K562 (cell line): ENCODE data around the gene OR7C2. TPM values are rescaled to one million over a fixed set of nuclear protein-coding genes. Genes with fewer than 3 reads are reported as not detected.

Source experiments
- ATAC-seq: fragments of 200-7000 bp; cut with Tn5 transposase; 3 replicates; pipeline ENCODE4 v1.9.1; 2020; ENCODE audit warnings: moderate library complexity
- BruUV-seq: library from RNA; stranded (reverse); fragments of 400-500 nt; replicated peaks from 2 replicates; lab custom pipeline; 2021; lab: Mats Ljungman, UMichigan
- CTCF ChIA-PET: fragments of 300-600 bp; formaldehyde crosslinking; extraction: SDS; loops from one replicate; lab custom pipeline; 2021; ENCODE audit warnings: low intra/inter-chr PET ratio; lab: Yijun Ruan, JAX
- POLR2A ChIA-PET: fragments of 300-600, 350-650 bp; sonication (Branson Sonifier 250); formaldehyde crosslinking; extraction: SDS; loops from one replicate; lab custom pipeline; 2021; ENCODE audit warnings: antibody characterized with exemption, inconsistent platforms; lab: Yijun Ruan, JAX
- DNase-seq, 4 experiments: peaks; one replicate each; pipeline versions ENCODE4 v3.0.0 to v3.0.0-alpha.2; 2011 to 2018; ENCODE audit warnings: low spot score in 3 of 4, mixed read lengths in 3 of 4; ENCODE audit errors: extremely low read depth in 1 of 4
- FAIRE-seq: peaks from 2 replicates; lab custom pipeline; 2011; peaks lifted over from hg19 to GRCh38; lab: Jason Lieb, UNC
- H2AFZ ChIP-seq: 2 replicates; pipeline ENCODE4 v1.6.0; 2011; ENCODE audit warnings: low read depth, low read length, control low read depth, inconsistent platforms
- H3K27ac ChIP-seq: fragments of 200-600 bp; 3 replicates; pipeline ENCODE4 v1.8.0; 2011; ENCODE audit warnings: low read depth, mild to moderate bottlenecking, control low read depth, inconsistent platforms, low read length, moderate library complexity, mixed read lengths; ENCODE audit errors: extremely low read depth
- H3K27me3 ChIP-seq, 2 experiments: fragments of 300-600 bp in 1 of 2; 2 replicates in 1 of 2; 3 replicates in 1 of 2; pipeline versions ENCODE4 v1.6.0 to v1.8.0; 2011; ENCODE audit warnings: inconsistent platforms in 2 of 2, low read length in 2 of 2, mild to moderate bottlenecking in 1 of 2, mixed read lengths in 1 of 2, moderate library complexity in 1 of 2; ENCODE audit not compliant: control insufficient read depth in 2 of 2, insufficient read depth in 2 of 2
- H3K36me3 ChIP-seq: fragments of 300-600 bp; 3 replicates; pipeline ENCODE4 v1.8.0; 2011; ENCODE audit warnings: mild to moderate bottlenecking, low read length, inconsistent platforms; ENCODE audit not compliant: control insufficient read depth, insufficient read depth
- H3K4me1 ChIP-seq, 2 experiments: fragments of 200-600 bp in 1 of 2; replicated peaks in 1 of 2; 2 replicates in 1 of 2; 3 replicates in 1 of 2; pipeline versions ENCODE4 v1.5.1 to v1.8.0; 2011; ENCODE audit warnings: inconsistent platforms in 2 of 2, low read length in 2 of 2, mild to moderate bottlenecking in 1 of 2, mixed read lengths in 1 of 2, moderate library complexity in 1 of 2; ENCODE audit not compliant: control insufficient read depth in 2 of 2, insufficient read depth in 2 of 2
- H3K4me2 ChIP-seq: 2 replicates; pipeline ENCODE4 v1.6.1; 2011; ENCODE audit warnings: low read length, control low read depth, inconsistent platforms, mixed read lengths; ENCODE audit not compliant: insufficient read depth
- H3K4me3 ChIP-seq: fragments of 200-600 bp; sonication (generic), shearing (Covaris generic); 2 replicates; pipeline ENCODE4 v1.5.1; 2016; ENCODE audit warnings: control low read depth, inconsistent platforms
- H3K79me2 ChIP-seq: fragments of 200-600 bp; 3 replicates; pipeline ENCODE4 v1.8.0; 2011; ENCODE audit warnings: low read length, inconsistent platforms; ENCODE audit not compliant: control insufficient read depth, insufficient read depth
- H3K9ac ChIP-seq, 2 experiments: 2 replicates each; pipeline versions ENCODE4 v1.6.0 to v1.6.1; 2011; ENCODE audit warnings: low read depth in 2 of 2, low read length in 2 of 2, control low read depth in 1 of 2, inconsistent platforms in 1 of 2, mild to moderate bottlenecking in 1 of 2, mixed read lengths in 1 of 2; ENCODE audit not compliant: insufficient read depth in 1 of 2
- H3K9me1 ChIP-seq: one replicate; pipeline ENCODE4 v1.6.0; 2011; ENCODE audit warnings: inconsistent platforms, mild to moderate bottlenecking, low read length, moderate library complexity; ENCODE audit not compliant: control insufficient read depth, insufficient read depth
- H3K9me3 ChIP-seq: replicated peaks from 2 replicates; pipeline ENCODE4 v1.5.1; 2011; ENCODE audit warnings: low read depth, low read length, inconsistent platforms; ENCODE audit not compliant: control insufficient read depth, insufficient read depth
- H4K20me1 ChIP-seq: replicated peaks from 2 replicates; pipeline ENCODE4 v1.6.1; 2011; ENCODE audit warnings: low read length, inconsistent platforms, mixed read lengths; ENCODE audit not compliant: control insufficient read depth, insufficient read depth
- LEF1 ChIP-seq: fragments of 450-650 bp; IDR thresholded peaks from 2 replicates; pipeline ENCODE4 v1.6.1; 2016; ENCODE audit warnings: mild to moderate bottlenecking
- WGBS: fragments of 100-300 bp; shearing (Covaris generic); methylation state at CpG from one replicate; pipeline ENCODE4 v1.1.6; 2016; ENCODE audit warnings: low coverage, mixed read lengths; ENCODE audit not compliant: insufficient coverage; ENCODE audit errors: missing lambda C conversion rate; 5-methylcytosine and 5-hydroxymethylcytosine counted together
- in situ Hi-C: fragments of 300-500 bp; cut with MboI; formaldehyde crosslinking; loops from 4 replicates; pipeline ENCODE4 v1.15.0; 2018; ENCODE audit warnings: inconsistent platforms, mixed read lengths
- intact Hi-C: fragments of 100-400 bp; cut with micrococcal nuclease; formaldehyde crosslinking; loops from 2 replicates; pipeline ENCODE4 v1.14.2; 2022
- polyA plus RNA-seq, 8 experiments: library from polyadenylated mRNA; depleted of rRNA in 4 of 8; stranded (reverse) in 5 of 8; unstranded in 3 of 8; fragments of >200 nt; fragmentation: Nextera tagmentation in 2 of 8; fragmentation: Illumina TruSeq in 1 of 8; extraction: Ambion mirVana in 2 of 8; extraction: Trizol in 1 of 8; gene quantifications; 2 replicates each; pipeline versions ENCODE4 v1.2.1 to v1.2.3, GENCODE V29; 2011 to 2014; ENCODE audit warnings: inconsistent platforms in 1 of 8, missing spikeins in 1 of 8
- total RNA-seq, 7 experiments: library from RNA; depleted of rRNA in 6 of 7; stranded (reverse); fragments of >200 nt in 6 of 7; fragmentation: Illumina TruSeq in 2 of 7; extraction: Trizol in 2 of 7; gene quantifications; 2 replicates each; pipeline versions ENCODE4 v1.2.1 to v1.2.3, GENCODE V29; 2011 to 2021; ENCODE audit warnings: low replicate concordance in 1 of 7
- TF ChIP-seq, protein P1 (sequence below): IDR thresholded peaks from 2 replicates; pipeline ENCODE4 v1.6.1; 2016; ENCODE audit warnings: missing genetic modification characterization, missing compliant biosample characterization

OR7C2 gene
- total and polyA plus RNA-seq, 9 of the 15 experiments (the other 6 are each of a cell fraction or from before 2014, with no cell fraction given), result not detected

DNA sequence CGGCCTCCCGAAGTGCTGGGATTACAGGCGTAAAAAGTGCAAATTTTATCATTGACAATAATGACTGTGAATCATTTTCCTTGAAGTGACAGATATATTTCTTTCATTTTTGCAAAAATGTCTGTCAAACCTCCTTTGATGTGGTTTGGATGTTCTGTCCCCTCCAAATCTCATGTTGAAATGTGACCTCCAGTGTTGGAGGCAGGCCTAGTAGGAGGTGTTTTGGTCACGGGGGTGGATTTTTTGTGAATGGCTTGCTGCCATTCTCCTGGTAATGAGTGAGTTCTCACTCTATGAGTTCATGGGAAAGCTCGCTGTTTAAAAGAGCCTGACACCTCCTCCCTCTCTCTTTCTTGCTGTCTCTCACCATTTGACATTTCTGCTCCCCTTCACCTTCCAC lies 43.8 kb downstream of the OR7C2 start:
- intact Hi-C loops, result no loop called here
- ATAC-seq (no peak), DNase-seq (no peak), FAIRE-seq (no peak)
- no peak overlapping the region for H3K4me2 ChIP-seq
- H3K4me3 ChIP-seq, result no peak overlapping the region
- no TSS peak for BruUV-seq
- ChIA-PET POLR2A (interaction anchor here (1.1 to 1.4 kb wide), 2 partner anchors 9 to 12 kb away, joined by 3 read pairs; no protein-coding TSS in a partner anchor), CTCF (no interaction called here)
- TF ChIP-seq LEF1, result peak; percentile 40; the same call in 1 of the 2 replicates
- TF ChIP-seq, protein P1, sequence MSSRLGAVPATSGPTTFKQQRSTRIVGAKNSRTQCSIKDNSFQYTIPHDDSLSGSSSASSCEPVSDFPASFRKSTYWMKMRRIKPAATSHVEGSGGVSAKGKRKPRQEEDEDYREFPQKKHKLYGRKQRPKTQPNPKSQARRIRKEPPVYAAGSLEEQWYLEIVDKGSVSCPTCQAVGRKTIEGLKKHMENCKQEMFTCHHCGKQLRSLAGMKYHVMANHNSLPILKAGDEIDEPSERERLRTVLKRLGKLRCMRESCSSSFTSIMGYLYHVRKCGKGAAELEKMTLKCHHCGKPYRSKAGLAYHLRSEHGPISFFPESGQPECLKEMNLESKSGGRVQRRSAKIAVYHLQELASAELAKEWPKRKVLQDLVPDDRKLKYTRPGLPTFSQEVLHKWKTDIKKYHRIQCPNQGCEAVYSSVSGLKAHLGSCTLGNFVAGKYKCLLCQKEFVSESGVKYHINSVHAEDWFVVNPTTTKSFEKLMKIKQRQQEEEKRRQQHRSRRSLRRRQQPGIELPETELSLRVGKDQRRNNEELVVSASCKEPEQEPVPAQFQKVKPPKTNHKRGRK (tag), result no peak
- H3K79me2 ChIP-seq, result no peaks in the 10 kb centered on the region
- WGBS, result 0% methylated on average over 5 of the region's 5 CpGs
- no peaks in the 10 kb centered on the region for H3K9me3 ChIP-seq
- in situ Hi-C loops, result no loop called here
- no peak overlapping the region for H3K27ac ChIP-seq
- H3K36me3 ChIP-seq, result no peaks in the 10 kb centered on the region
- no peaks in the 10 kb centered on the region for H4K20me1 ChIP-seq
- no peaks in the 10 kb centered on the region for H3K9me1 ChIP-seq
- H3K27me3 ChIP-seq, result peaks cover 2 to 14% of the 10 kb centered on the region in 2 experiments; a peak in 4 of 5 replicates
- H3K9ac ChIP-seq, result no peak overlapping the region
- H2AFZ ChIP-seq, result no peak overlapping the region
- H3K4me1 ChIP-seq, result no peaks in the 10 kb centered on the region; a peak in 1 of 5 replicates

Other genes starting within 250 kb of the OR7C2 start
Only the 7 nearest of the 9 such genes appear.
- not detected in 2 replicates for gene OR7A5, start 106.3 kb upstream of the OR7C2 start, total RNA-seq (2014; rRNA removed)
- gene OR7A5, start 106.3 kb upstream of the OR7C2 start, total RNA-seq (2014; rRNA removed; fragmentation: Illumina TruSeq; extraction: Trizol), result not detected in 2 replicates
- gene OR7A5, start 106.3 kb upstream of the OR7C2 start, total RNA-seq (2015; rRNA removed; fragmentation: Illumina TruSeq; extraction: Trizol), result not detected in 2 replicates
- not detected in 2 replicates for gene OR7A5, start 106.3 kb upstream of the OR7C2 start, total RNA-seq (2021)
- not detected in 2 replicates for gene OR7A5, start 106.3 kb upstream of the OR7C2 start, polyA plus RNA-seq (2011; rRNA removed)
- not detected in 2 replicates for gene OR7A5, start 106.3 kb upstream of the OR7C2 start, polyA plus RNA-seq (2014; fragmentation: Illumina TruSeq; extraction: Trizol)
- not detected for gene OR7A5, start 106.3 kb upstream of the OR7C2 start, polyA plus RNA-seq (2014; fragmentation: Nextera tagmentation; extraction: Ambion mirVana)
- not detected in 2 replicates for gene OR7A5, start 106.3 kb upstream of the OR7C2 start, polyA plus RNA-seq (2014; rRNA removed)
- 0.08 and 0.14 TPM in 2 replicates for gene OR7C1, start 106.3 kb upstream of the OR7C2 start, total RNA-seq (2014; rRNA removed)
- gene OR7C1, start 106.3 kb upstream of the OR7C2 start, total RNA-seq (2014; rRNA removed; fragmentation: Illumina TruSeq; extraction: Trizol), result under 0.01 and 0.04 TPM in 2 replicates
- 0.04 and 0.18 TPM in 2 replicates for gene OR7C1, start 106.3 kb upstream of the OR7C2 start, total RNA-seq (2015; rRNA removed; fragmentation: Illumina TruSeq; extraction: Trizol)
- 0.16 TPM in 1 of 2 replicates, not detected in the other for gene OR7C1, start 106.3 kb upstream of the OR7C2 start, total RNA-seq (2021)
- gene OR7C1, start 106.3 kb upstream of the OR7C2 start, polyA plus RNA-seq (2011; rRNA removed), result not detected in 2 replicates
- gene OR7C1, start 106.3 kb upstream of the OR7C2 start, polyA plus RNA-seq (2014; fragmentation: Illumina TruSeq; extraction: Trizol), result 0.07 TPM in 1 of 2 replicates, not detected in the other
- under 1 TPM; 0.08 to 0.11 TPM for gene OR7C1, start 106.3 kb upstream of the OR7C2 start, polyA plus RNA-seq (2014; fragmentation: Nextera tagmentation; extraction: Ambion mirVana)
- 0.01 TPM in 1 of 2 replicates, not detected in the other for gene OR7C1, start 106.3 kb upstream of the OR7C2 start, polyA plus RNA-seq (2014; rRNA removed)
- not detected in 2 replicates for gene OR7A10, start 92.6 kb upstream of the OR7C2 start, total RNA-seq (2014; rRNA removed)
- not detected in 2 replicates for gene OR7A10, start 92.6 kb upstream of the OR7C2 start, total RNA-seq (2014; rRNA removed; fragmentation: Illumina TruSeq; extraction: Trizol)
- gene OR7A10, start 92.6 kb upstream of the OR7C2 start, total RNA-seq (2015; rRNA removed; fragmentation: Illumina TruSeq; extraction: Trizol), result not detected in 2 replicates
- gene OR7A10, start 92.6 kb upstream of the OR7C2 start, total RNA-seq (2021), result not detected in 2 replicates
- not detected in 2 replicates for gene OR7A10, start 92.6 kb upstream of the OR7C2 start, polyA plus RNA-seq (2011; rRNA removed)
- gene OR7A10, start 92.6 kb upstream of the OR7C2 start, polyA plus RNA-seq (2014; fragmentation: Illumina TruSeq; extraction: Trizol), result not detected in 2 replicates
- gene OR7A10, start 92.6 kb upstream of the OR7C2 start, polyA plus RNA-seq (2014; fragmentation: Nextera tagmentation; extraction: Ambion mirVana), result not detected
- not detected in 2 replicates for gene OR7A10, start 92.6 kb upstream of the OR7C2 start, polyA plus RNA-seq (2014; rRNA removed)
- not detected in 2 replicates for gene OR7A17, start 55.4 kb upstream of the OR7C2 start, total RNA-seq (2014; rRNA removed)
- gene OR7A17, start 55.4 kb upstream of the OR7C2 start, total RNA-seq (2014; rRNA removed; fragmentation: Illumina TruSeq; extraction: Trizol), result not detected in 2 replicates
- not detected in 2 replicates for gene OR7A17, start 55.4 kb upstream of the OR7C2 start, total RNA-seq (2015; rRNA removed; fragmentation: Illumina TruSeq; extraction: Trizol)
- not detected in 2 replicates for gene OR7A17, start 55.4 kb upstream of the OR7C2 start, total RNA-seq (2021)
- not detected in 2 replicates for gene OR7A17, start 55.4 kb upstream of the OR7C2 start, polyA plus RNA-seq (2011; rRNA removed)
- gene OR7A17, start 55.4 kb upstream of the OR7C2 start, polyA plus RNA-seq (2014; fragmentation: Illumina TruSeq; extraction: Trizol), result not detected in 2 replicates
- gene OR7A17, start 55.4 kb upstream of the OR7C2 start, polyA plus RNA-seq (2014; fragmentation: Nextera tagmentation; extraction: Ambion mirVana), result not detected
- not detected in 2 replicates for gene OR7A17, start 55.4 kb upstream of the OR7C2 start, polyA plus RNA-seq (2014; rRNA removed)
- not detected in 2 replicates for gene SLC1A6, start 38.4 kb downstream of the OR7C2 start, total RNA-seq (2014; rRNA removed)
- gene SLC1A6, start 38.4 kb downstream of the OR7C2 start, total RNA-seq (2014; rRNA removed; fragmentation: Illumina TruSeq; extraction: Trizol), result not detected in 2 replicates
- not detected in 2 replicates for gene SLC1A6, start 38.4 kb downstream of the OR7C2 start, total RNA-seq (2015; rRNA removed; fragmentation: Illumina TruSeq; extraction: Trizol)
- not detected in 2 replicates for gene SLC1A6, start 38.4 kb downstream of the OR7C2 start, total RNA-seq (2021)
- not detected in 2 replicates for gene SLC1A6, start 38.4 kb downstream of the OR7C2 start, polyA plus RNA-seq (2011; rRNA removed)
- gene SLC1A6, start 38.4 kb downstream of the OR7C2 start, polyA plus RNA-seq (2014; fragmentation: Illumina TruSeq; extraction: Trizol), result not detected in 2 replicates
- not detected for gene SLC1A6, start 38.4 kb downstream of the OR7C2 start, polyA plus RNA-seq (2014; fragmentation: Nextera tagmentation; extraction: Ambion mirVana)
- not detected in 2 replicates for gene SLC1A6, start 38.4 kb downstream of the OR7C2 start, polyA plus RNA-seq (2014; rRNA removed)
- not detected in 2 replicates for gene CASP14, start 108.0 kb downstream of the OR7C2 start, total RNA-seq (2014; rRNA removed)
- gene CASP14, start 108.0 kb downstream of the OR7C2 start, total RNA-seq (2014; rRNA removed; fragmentation: Illumina TruSeq; extraction: Trizol), result not detected in 2 replicates
- not detected in 2 replicates for gene CASP14, start 108.0 kb downstream of the OR7C2 start, total RNA-seq (2015; rRNA removed; fragmentation: Illumina TruSeq; extraction: Trizol)
- gene CASP14, start 108.0 kb downstream of the OR7C2 start, total RNA-seq (2021), result not detected in 2 replicates
- gene CASP14, start 108.0 kb downstream of the OR7C2 start, polyA plus RNA-seq (2011; rRNA removed), result not detected in 2 replicates
- gene CASP14, start 108.0 kb downstream of the OR7C2 start, polyA plus RNA-seq (2014; fragmentation: Illumina TruSeq; extraction: Trizol), result not detected in 2 replicates
- gene CASP14, start 108.0 kb downstream of the OR7C2 start, polyA plus RNA-seq (2014; fragmentation: Nextera tagmentation; extraction: Ambion mirVana), result not detected
- not detected in 2 replicates for gene CASP14, start 108.0 kb downstream of the OR7C2 start, polyA plus RNA-seq (2014; rRNA removed)
- not detected in 2 replicates for gene OR1I1, start 140.7 kb downstream of the OR7C2 start, total RNA-seq (2014; rRNA removed)
- not detected in 2 replicates for gene OR1I1, start 140.7 kb downstream of the OR7C2 start, total RNA-seq (2014; rRNA removed; fragmentation: Illumina TruSeq; extraction: Trizol)
- not detected in 2 replicates for gene OR1I1, start 140.7 kb downstream of the OR7C2 start, total RNA-seq (2015; rRNA removed; fragmentation: Illumina TruSeq; extraction: Trizol)
- gene OR1I1, start 140.7 kb downstream of the OR7C2 start, total RNA-seq (2021), result not detected in 2 replicates
- gene OR1I1, start 140.7 kb downstream of the OR7C2 start, polyA plus RNA-seq (2011; rRNA removed), result not detected in 2 replicates
- not detected in 2 replicates for gene OR1I1, start 140.7 kb downstream of the OR7C2 start, polyA plus RNA-seq (2014; fragmentation: Illumina TruSeq; extraction: Trizol)
- gene OR1I1, start 140.7 kb downstream of the OR7C2 start, polyA plus RNA-seq (2014; fragmentation: Nextera tagmentation; extraction: Ambion mirVana), result not detected
- not detected in 2 replicates for gene OR1I1, start 140.7 kb downstream of the OR7C2 start, polyA plus RNA-seq (2014; rRNA removed)